Testis (tissue), 3 donors: Measurements from ENCODE around the gene OGFRL1. TPM values are rescaled to one million over a fixed set of nuclear protein-coding genes. Genes with fewer than 3 reads are reported as not detected.

Source experiments
- DNase-seq: peaks from one replicate; pipeline ENCODE4 v3.0.0-alpha.2; 2019
- H3K27ac ChIP-seq, 2 donors: fragments of 200-600 bp; sonication (generic); one replicate each; pipeline ENCODE4 v1.5.1; 2019
- H3K27me3 ChIP-seq: fragments of 200-600 bp; sonication (generic); one replicate; pipeline ENCODE4 v1.5.1; 2019
- H3K36me3 ChIP-seq: fragments of 200-600 bp; sonication (generic); one replicate; pipeline ENCODE4 v1.5.1; 2017; ENCODE audit warnings: low read depth; ENCODE audit errors: missing control alignments
- H3K4me1 ChIP-seq: fragments of 200-600 bp; sonication (generic); one replicate; pipeline ENCODE4 v1.5.1; 2019
- H3K4me3 ChIP-seq, 2 donors: fragments of 200-600 bp; sonication (generic); one replicate each; pipeline ENCODE4 v1.5.1; 2017 to 2019
- H3K9me3 ChIP-seq: fragments of 200-600 bp; sonication (generic); one replicate; pipeline ENCODE4 v1.5.1; 2017
- POLR2A ChIP-seq: fragments of 450-650 bp; IDR thresholded peaks from one replicate; pipeline ENCODE4 v1.6.1; 2017; ENCODE audit warnings: antibody characterized with exemption, mild to moderate bottlenecking, moderate library complexity
- WGBS, 2 donors: methylation state at CpG; one replicate each; pipeline ENCODE4 v1.1.5; 2018; 5-methylcytosine and 5-hydroxymethylcytosine counted together
- intact Hi-C: fragments of 100-400 bp; cut with DNase I; formaldehyde crosslinking; loops from one replicate; pipeline ENCODE4 v1.15.1; 2023; ENCODE audit warnings: low total_unique reads
- polyA plus RNA-seq: library from polyadenylated mRNA; stranded (reverse); fragments of 350-450 nt; fragmentation: Illumina TruSeq; extraction: RNeasy Lipid Tissue Mini Kit (QIAGEN cat#74804); gene quantifications from one replicate; pipeline ENCODE4 v1.2.3, GENCODE V29; 2014; ENCODE audit warnings: low read depth, low replicate concordance; ENCODE audit not compliant: insufficient read depth
- total RNA-seq, 2 donors: library from RNA; depleted of rRNA; stranded (reverse); fragments of >200 nt; gene quantifications; one replicate each; pipeline ENCODE4 v1.2.3, GENCODE V29; 2016
- TF ChIP-seq, protein P1 (sequence below), 3 experiments: fragments of 450-650 bp in 2 of 3; fragments of 200-600 bp in 1 of 3; sonication (generic) in 1 of 3; IDR thresholded peaks; one replicate each; pipeline ENCODE4 v1.5.1; 2016 to 2019; ENCODE audit warnings: antibody characterized with exemption in 3 of 3, mild to moderate bottlenecking in 2 of 3, moderate library complexity in 1 of 3

The OGFRL1 gene
- total and polyA plus RNA-seq, 3 donors from 2014 or later: 5.0 to 8.2 (median 7.9) TPM

DNA sequence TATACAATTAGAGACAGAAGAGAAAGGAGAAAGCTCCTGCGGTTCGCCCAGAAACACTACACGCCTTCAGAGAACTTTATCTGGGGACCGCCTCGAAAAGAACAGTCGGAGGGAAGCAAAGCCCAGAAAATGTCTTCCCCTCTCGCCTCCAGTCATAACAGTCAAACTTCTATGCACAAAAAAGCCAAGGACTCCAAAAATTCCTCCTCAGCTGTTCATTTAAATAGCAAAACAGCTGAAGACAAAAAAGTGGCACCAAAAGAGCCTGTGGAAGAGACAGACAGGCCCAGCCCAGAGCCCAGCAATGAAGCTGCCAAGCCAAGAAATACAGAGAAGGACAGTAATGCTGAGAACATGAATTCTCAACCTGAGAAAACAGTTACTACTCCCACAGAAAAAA, 12.9 kb downstream of the OGFRL1 start:
- WGBS, 2 donors: 91 to 98% methylated on average over 7 of the region's 7 CpGs
- no peak overlapping the region for H3K4me3 ChIP-seq
- H3K27ac ChIP-seq: no peak overlapping the region
- TF ChIP-seq POLR2A: no peak
- TF ChIP-seq, protein P1, sequence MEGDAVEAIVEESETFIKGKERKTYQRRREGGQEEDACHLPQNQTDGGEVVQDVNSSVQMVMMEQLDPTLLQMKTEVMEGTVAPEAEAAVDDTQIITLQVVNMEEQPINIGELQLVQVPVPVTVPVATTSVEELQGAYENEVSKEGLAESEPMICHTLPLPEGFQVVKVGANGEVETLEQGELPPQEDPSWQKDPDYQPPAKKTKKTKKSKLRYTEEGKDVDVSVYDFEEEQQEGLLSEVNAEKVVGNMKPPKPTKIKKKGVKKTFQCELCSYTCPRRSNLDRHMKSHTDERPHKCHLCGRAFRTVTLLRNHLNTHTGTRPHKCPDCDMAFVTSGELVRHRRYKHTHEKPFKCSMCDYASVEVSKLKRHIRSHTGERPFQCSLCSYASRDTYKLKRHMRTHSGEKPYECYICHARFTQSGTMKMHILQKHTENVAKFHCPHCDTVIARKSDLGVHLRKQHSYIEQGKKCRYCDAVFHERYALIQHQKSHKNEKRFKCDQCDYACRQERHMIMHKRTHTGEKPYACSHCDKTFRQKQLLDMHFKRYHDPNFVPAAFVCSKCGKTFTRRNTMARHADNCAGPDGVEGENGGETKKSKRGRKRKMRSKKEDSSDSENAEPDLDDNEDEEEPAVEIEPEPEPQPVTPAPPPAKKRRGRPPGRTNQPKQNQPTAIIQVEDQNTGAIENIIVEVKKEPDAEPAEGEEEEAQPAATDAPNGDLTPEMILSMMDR (IDR thresholded peaks at IDR 0.05): no peak
- H3K27me3 ChIP-seq: no peaks in the 10 kb centered on the region
- H3K9me3 ChIP-seq: no peaks in the 10 kb centered on the region
- no peaks in the 10 kb centered on the region for H3K4me1 ChIP-seq
- no peaks in the 10 kb centered on the region for H3K36me3 ChIP-seq
- DNase-seq: no peak
- intact Hi-C loops: no loop called here

DNA sequence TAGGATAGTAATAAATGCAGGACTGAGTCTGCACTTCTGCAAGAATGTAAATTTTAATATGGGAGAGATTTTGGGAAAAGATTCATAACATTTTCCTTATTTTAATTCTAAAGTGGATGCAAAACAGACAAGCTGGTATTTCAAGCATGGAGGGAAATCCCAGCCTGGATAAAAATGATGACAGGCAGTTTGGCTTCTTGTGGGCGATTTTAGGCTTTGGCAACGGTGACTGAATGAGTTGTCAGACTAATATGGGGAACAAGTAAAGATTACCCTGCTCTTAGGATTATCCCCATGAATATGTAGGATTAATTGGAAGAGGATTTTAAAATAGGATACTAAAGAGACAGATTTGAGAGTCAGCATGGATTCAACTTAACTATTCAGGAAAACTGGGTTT, 21.0 kb downstream of the OGFRL1 start:
- 88 to 93% methylated on average over 2 of the region's 2 CpGs for WGBS, 2 donors
- no peak for DNase-seq
- H3K4me1 ChIP-seq: no peaks in the 10 kb centered on the region
- no peaks in the 10 kb centered on the region for H3K9me3 ChIP-seq
- no peaks in the 10 kb centered on the region for H3K36me3 ChIP-seq
- no peak overlapping the region for H3K4me3 ChIP-seq
- intact Hi-C loops: no loop called here
- no peak overlapping the region for H3K27ac ChIP-seq
- H3K27me3 ChIP-seq: no peaks in the 10 kb centered on the region
- no peak for TF ChIP-seq POLR2A
- TF ChIP-seq, protein P1 (IDR thresholded peaks at IDR 0.05): no peak

DNA sequence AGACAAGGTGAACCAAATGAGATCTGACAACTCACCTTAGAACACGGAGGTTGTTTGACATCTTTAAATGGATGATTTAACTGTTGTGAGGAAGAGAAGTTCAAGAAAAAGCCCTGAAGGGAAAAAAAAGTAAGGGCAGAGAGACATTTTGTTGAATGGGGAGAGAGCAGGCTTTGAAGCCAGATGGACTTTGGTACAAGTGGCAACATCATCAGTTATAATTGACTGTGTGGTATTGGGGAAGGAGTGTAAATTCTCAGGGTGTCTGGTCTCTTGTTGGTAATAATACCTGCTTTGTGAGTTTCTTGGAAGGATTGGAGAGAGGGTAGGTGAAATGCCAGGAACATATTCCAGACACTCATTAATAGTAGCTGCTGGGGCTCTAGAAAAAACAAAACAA, 21.6 kb downstream of the OGFRL1 start:
- no peak overlapping the region for H3K27ac ChIP-seq
- H3K27me3 ChIP-seq: no peaks in the 10 kb centered on the region
- TF ChIP-seq, protein P1 (IDR thresholded peaks at IDR 0.05): no peak
- no peak for TF ChIP-seq POLR2A
- no peaks in the 10 kb centered on the region for H3K36me3 ChIP-seq
- H3K9me3 ChIP-seq: no peaks in the 10 kb centered on the region
- 80 to 81% methylated on average over 1 of the region's 1 CpG for WGBS, 2 donors
- H3K4me1 ChIP-seq: no peaks in the 10 kb centered on the region
- no peak overlapping the region for H3K4me3 ChIP-seq
- intact Hi-C loops: no loop called here
- DNase-seq: no peak

DNA sequence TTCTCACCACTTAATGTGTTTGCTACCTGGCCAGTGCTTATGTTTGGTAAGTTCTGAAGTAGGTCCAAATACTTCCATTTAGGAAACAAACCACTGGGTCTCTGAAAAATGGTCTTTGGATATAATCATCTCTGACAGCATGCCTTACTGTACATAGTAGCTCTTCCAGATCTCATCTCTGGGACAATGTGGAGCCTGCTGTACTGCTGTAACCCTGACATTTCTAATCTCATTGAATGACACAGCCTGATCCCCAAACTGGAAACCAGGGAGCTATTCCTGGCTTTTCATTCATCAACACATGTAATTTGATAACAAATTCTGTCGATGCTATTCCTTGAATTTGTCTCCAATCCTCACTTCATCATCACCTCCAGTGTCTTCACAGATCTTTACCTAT, 23.5 kb downstream of the OGFRL1 start:
- Histone ChIP-seq H3K4me1 (no peaks in the 10 kb centered on the region), H3K36me3 (no peaks in the 10 kb centered on the region), H3K27ac (no peak overlapping the region), H3K4me3 (no peak overlapping the region), H3K27me3 (no peaks in the 10 kb centered on the region), H3K9me3 (no peaks in the 10 kb centered on the region)
- 76 to 83% methylated on average over 1 of the region's 1 CpG for WGBS, 2 donors
- intact Hi-C loops: no loop called here
- TF ChIP-seq POLR2A: no peak
- TF ChIP-seq, protein P1 (IDR thresholded peaks at IDR 0.05): no peak
- DNase-seq: no peak

DNA sequence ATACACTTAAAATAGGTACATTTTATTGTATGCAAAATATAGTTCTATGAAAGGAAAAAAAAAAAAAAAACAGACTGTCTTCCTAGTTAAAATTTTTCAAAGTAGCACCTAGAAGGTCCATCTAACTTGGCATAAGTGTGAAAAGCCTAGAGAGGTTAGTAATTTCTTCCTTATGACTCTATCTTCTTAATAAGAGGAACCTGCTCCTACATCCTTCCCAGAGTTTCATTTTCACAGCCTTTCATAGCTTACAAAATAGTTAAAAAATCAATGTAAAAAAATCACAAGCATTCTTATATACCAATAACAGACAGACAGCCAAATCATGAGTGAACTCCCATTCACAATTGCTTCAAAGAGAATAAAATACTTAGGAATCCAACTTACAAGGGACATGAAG, 28.8 kb downstream of the OGFRL1 start:
- TF ChIP-seq, protein P1 (IDR thresholded peaks at IDR 0.05): no peak
- no peak for TF ChIP-seq POLR2A
- Histone ChIP-seq H3K4me3 (no peak overlapping the region), H3K4me1 (no peaks in the 10 kb centered on the region), H3K27me3 (no peaks in the 10 kb centered on the region), H3K36me3 (no peaks in the 10 kb centered on the region), H3K9me3 (no peaks in the 10 kb centered on the region), H3K27ac (no peak overlapping the region)
- intact Hi-C loops: no loop called here
- no peak for DNase-seq
